ENCODE results near the gene TSPOAP1. TPM values are rescaled to one million over a fixed set of nuclear protein-coding genes. Genes with fewer than 3 reads are reported as not detected.

The TSPOAP1 gene
- total RNA-seq, 1 donor from 2014 or later = 7.1 TPM

DNA sequence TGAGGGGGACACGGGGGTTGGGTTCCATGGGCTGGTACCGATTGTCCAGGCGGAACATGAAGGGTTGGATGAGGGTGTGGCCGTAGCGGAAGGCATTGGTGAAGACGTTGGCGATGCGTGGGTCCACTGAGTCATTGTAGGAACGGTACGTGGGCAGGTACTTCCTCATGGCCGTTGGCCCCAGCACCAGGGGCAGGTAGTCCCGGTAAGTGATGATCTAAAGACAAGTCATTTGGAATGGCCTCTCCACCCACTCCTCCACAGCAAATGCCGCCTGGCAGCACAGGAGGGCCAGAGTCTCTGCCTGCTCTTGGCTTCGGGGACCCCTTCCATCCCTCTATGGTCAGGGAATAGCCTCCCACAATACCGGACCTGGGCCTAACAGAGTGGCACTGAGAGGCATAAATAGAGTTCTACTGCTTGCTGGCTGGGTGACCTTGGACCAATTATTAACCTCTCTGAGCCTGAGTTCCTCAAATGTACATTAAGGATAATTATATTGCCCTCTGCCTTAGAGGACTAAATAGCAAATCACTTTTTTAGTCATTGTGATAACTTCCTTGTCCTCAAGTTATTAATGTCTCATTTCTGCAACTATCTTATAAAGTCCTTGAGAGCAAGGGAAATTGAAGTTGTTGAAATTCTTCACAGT is 55.0 kb downstream of the TSPOAP1 start:
- Histone ChIP-seq H3K4me3 (no peak overlapping the region), H3K9me3 (no peaks in the 10 kb centered on the region), H3K27me3 (no peaks in the 10 kb centered on the region), H3K36me3 (no peaks in the 10 kb centered on the region), H3K4me1 (peaks cover under 1% of the 10 kb centered on the region), H3K27ac (no peak overlapping the region)
- TF ChIP-seq CTCF (IDR thresholded peaks at IDR 0.05) = no peak
- TF ChIP-seq POLR2A (IDR thresholded peaks at IDR 0.05) = no peak
- TF ChIP-seq POLR2AphosphoS5 (IDR thresholded peaks at IDR 0.05; ENCODE audit: insufficient read depth in 1 of 2, low read depth in 1 of 2) = no peak
- intact Hi-C loops (cut with DNase I) = no loop called here
- DNase-seq (ENCODE audit: extremely low spot score in 2 of 2) = no peak

- intact Hi-C loops (cut with DNase I) = no loop called here
- no peaks in the 10 kb centered on the region for H3K4me1 ChIP-seq
- DNase-seq (ENCODE audit: extremely low spot score in 2 of 2) = no peak
- H3K4me3 ChIP-seq = no peak overlapping the region
- H3K27ac ChIP-seq = no peak overlapping the region
- TF ChIP-seq POLR2A (IDR thresholded peaks at IDR 0.05) (no peak), POLR2AphosphoS5 (IDR thresholded peaks at IDR 0.05; ENCODE audit: insufficient read depth in 1 of 2, low read depth in 1 of 2) (no peak), CTCF (IDR thresholded peaks at IDR 0.05) (no peak)
- no peaks in the 10 kb centered on the region for H3K36me3 ChIP-seq
- H3K9me3 ChIP-seq = no peaks in the 10 kb centered on the region
- H3K27me3 ChIP-seq = no peaks in the 10 kb centered on the region
Observed at GRCh38 chr17:58272367-58273280, 56.0 kb downstream of the TSPOAP1 start.

DNA sequence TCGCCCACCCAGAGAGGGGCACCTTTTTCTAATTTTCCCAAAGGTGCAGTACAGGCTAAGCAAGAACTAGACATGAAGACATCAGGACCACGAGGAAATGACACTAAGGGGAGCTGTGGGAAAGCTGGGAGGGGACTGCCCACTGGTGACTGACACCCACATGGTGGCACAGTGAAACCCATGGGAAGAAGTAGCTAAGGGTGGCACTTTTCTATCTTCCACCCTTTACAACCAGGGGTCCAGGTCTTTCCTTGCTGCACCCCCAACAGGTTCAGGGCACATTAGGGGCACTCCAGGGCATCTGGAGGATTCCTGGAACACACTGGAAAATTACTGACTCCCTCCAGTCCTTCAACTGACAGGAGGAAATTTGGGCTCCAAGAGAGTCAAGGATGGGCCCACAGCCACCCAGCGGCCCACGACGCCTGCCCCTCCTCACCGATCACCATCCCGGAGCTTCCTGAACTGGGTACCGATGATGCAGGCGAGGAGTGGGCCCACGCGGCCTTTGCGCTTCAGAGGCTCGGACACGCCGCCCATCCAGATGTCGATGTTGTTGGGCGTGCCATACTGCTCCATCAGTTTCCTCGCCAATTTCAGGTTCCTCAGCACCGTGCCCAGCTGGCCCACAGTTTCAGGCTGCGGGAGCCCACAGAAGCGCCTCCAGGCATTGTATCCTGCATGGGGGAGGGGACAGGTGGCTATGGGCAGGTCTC is 57.2 kb downstream of the TSPOAP1 start:
- no peaks in the 10 kb centered on the region for H3K9me3 ChIP-seq
- no peak overlapping the region for H3K4me3 ChIP-seq
- H3K27me3 ChIP-seq = no peaks in the 10 kb centered on the region
- no peaks in the 10 kb centered on the region for H3K4me1 ChIP-seq
- intact Hi-C loops (cut with DNase I) = no loop called here
- no peaks in the 10 kb centered on the region for H3K36me3 ChIP-seq
- DNase-seq (ENCODE audit: extremely low spot score in 2 of 2) = no peak
- H3K27ac ChIP-seq = no peak overlapping the region
- TF ChIP-seq POLR2AphosphoS5 (IDR thresholded peaks at IDR 0.05; ENCODE audit: insufficient read depth in 1 of 2, low read depth in 1 of 2) (no peak), POLR2A (IDR thresholded peaks at IDR 0.05) (no peak), CTCF (IDR thresholded peaks at IDR 0.05) (no peak)

DNA sequence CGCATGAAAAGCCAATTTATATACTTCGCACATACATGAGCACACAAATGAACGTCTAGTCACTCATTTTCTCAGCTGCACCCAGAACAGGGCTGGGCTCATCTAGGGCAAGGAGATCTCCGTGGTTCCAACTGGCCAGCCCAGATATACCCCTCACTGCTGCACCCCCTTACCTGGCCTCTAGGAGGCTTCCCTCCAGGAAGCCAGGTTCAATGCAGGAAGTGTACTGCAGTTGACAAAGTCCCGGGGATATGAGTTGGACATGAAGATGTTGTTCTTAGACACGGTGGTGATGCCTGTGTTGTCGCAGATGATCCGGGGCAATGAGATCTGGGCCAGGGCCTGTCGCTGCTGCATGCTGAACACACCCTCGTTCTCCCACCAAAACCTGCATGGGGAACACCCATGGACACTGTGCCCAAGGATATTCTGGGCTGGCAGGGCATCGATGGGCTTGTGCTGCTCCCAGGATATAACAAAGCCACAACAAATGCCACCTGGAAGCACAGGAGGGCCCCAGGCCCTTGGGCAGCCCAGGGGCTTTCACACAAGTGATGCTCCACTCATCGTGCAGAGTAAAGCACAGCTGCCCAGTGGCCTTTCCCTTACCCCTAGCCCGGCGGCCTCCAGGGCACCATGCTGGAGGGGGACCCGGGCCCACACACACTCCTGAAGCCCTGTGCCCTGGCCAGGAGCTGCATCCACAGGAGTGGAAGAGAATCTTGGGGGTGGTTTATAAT is 57.9 kb downstream of the TSPOAP1 start:
- H3K9me3 ChIP-seq = no peaks in the 10 kb centered on the region
- DNase-seq (ENCODE audit: extremely low spot score in 2 of 2) = no peak

More for the DNA sequence above, 57.9 kb downstream of the TSPOAP1 start:
- no peaks in the 10 kb centered on the region for H3K27me3 ChIP-seq
- no peak overlapping the region for H3K4me3 ChIP-seq
- intact Hi-C loops (cut with DNase I) = no loop called here
- H3K4me1 ChIP-seq = no peaks in the 10 kb centered on the region
- no peak overlapping the region for H3K27ac ChIP-seq
- H3K36me3 ChIP-seq = no peaks in the 10 kb centered on the region
- TF ChIP-seq POLR2A (IDR thresholded peaks at IDR 0.05) (no peak), CTCF (IDR thresholded peaks at IDR 0.05) (no peak), POLR2AphosphoS5 (IDR thresholded peaks at IDR 0.05; ENCODE audit: insufficient read depth in 1 of 2, low read depth in 1 of 2) (no peak)
